Breast epithelium (tissue), 3 donors: ENCODE measurements around the gene PHACTR4.

Source experiments
- POLR2A ChIP-seq: fragments of 450-650 bp; IDR thresholded peaks from one replicate; pipeline ENCODE4 v1.6.1; 2016; ENCODE audit warnings: antibody characterized with exemption, mild to moderate bottlenecking, moderate library complexity
- POLR2AphosphoS5 ChIP-seq, 3 donors: sonication (generic); formaldehyde crosslinking; IDR thresholded peaks; one replicate each; pipeline ENCODE4 v1.6.1; 2017; ENCODE audit warnings: antibody characterized with exemption in 3 of 3
- TF ChIP-seq, protein P1 (sequence below), 3 donors: fragments of 450-650 bp; IDR thresholded peaks; one replicate each; pipeline ENCODE4 v1.5.1; 2016 to 2017; ENCODE audit warnings: antibody characterized with exemption in 3 of 3, mild to moderate bottlenecking in 3 of 3, moderate library complexity in 3 of 3

DNA sequence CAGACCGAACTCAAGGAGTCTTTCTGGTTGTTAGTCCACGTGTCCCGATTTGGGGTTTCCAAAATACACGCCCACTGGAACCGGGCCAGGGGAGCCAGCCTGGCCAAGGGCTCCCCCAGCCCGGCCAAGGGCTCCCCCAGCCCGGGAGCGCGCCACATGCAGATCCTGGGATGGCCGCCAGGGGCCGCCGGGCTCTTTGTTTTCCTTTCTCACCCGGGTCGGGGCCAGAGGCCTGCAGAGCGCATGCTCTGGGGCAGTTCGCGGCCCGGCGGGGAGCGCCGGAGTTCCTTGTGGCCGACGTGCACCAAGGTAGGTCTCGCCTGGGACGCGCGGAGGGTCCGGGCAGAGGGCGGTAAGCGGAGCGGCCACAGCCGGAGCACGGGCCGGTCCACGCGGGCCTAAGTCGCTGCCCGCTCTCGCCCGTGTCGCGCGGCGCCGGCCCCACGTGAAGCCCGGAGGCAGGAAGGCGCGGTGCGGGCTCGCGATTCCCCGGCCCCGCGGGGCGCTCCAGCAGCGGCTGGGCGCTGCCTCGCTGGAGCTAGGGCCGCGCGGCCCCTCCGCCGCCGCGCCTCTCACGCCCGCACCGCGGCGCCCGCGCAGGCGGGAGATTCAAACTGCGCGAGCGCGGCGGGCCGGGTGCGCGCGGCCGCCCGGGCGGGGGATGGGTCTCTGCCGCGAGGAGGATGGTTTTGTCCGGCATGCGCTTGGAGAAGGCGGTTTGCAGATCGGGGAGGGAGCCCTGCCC is 148.6 kb downstream of the PHACTR4 start:
- TF ChIP-seq, protein P1, sequence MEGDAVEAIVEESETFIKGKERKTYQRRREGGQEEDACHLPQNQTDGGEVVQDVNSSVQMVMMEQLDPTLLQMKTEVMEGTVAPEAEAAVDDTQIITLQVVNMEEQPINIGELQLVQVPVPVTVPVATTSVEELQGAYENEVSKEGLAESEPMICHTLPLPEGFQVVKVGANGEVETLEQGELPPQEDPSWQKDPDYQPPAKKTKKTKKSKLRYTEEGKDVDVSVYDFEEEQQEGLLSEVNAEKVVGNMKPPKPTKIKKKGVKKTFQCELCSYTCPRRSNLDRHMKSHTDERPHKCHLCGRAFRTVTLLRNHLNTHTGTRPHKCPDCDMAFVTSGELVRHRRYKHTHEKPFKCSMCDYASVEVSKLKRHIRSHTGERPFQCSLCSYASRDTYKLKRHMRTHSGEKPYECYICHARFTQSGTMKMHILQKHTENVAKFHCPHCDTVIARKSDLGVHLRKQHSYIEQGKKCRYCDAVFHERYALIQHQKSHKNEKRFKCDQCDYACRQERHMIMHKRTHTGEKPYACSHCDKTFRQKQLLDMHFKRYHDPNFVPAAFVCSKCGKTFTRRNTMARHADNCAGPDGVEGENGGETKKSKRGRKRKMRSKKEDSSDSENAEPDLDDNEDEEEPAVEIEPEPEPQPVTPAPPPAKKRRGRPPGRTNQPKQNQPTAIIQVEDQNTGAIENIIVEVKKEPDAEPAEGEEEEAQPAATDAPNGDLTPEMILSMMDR (IDR thresholded peaks at IDR 0.05), result peak; percentile 96 to 99 (median 99)
- TF ChIP-seq POLR2A, result peak; percentile 30
- peak; percentile 55 to 61 (median 60) for TF ChIP-seq POLR2AphosphoS5 (IDR thresholded peaks at IDR 0.05)
